ENCODE measurements around the gene SLC3A2.

The SLC3A2 gene

DNA sequence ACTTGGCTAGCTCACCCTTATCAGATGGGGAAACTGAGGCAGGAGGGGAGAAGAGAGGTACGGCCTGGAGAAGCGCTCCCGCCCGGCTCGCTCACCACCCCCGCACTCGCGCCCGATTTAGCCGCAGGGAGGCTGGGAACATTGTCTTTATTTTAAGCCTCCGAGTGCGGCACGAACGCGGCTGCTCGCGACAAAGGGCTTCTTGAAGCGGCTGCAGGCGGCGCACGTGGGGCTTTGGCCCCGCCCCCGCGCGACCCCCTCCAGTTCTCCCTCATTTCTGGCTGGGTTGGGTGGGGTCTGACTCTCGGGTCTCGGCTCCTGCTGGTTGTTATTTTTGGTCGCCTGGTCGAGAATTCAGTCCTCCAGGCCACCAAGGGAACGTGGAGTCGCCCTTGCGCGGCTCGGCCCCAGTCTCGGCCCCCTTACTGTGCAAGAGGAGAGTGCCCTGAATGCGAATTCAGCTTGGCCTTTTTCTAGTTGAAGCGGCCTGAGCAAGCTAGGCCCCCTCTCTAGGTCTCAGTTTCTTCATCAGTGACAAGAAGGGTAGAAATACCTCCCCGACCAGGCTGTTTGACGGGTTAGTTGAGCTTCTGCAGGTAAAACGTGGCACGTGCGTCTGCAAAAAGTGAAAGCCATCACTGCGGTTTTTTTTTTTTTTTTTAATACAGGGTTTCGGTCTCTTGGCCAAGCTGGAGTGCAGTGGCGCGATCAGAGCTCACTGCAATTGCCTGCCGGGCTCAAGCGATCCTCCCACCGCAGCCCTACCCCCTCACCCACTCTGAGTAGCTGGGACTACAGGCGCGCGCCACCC lies 43.1 kb downstream of the SLC3A2 start:
- H3K4me3 ChIP-seq (IDR thresholded peaks at IDR 0.05; ENCODE audit: insufficient read depth, low read depth, low read length): no peak overlapping the region
- H4K20me1 ChIP-seq (ENCODE audit: insufficient read depth): no peaks in the 10 kb centered on the region
- no peaks in the 10 kb centered on the region; the same call in 1 of the 2 replicates for H3K27me3 ChIP-seq (ENCODE audit: insufficient read depth, low read depth)
- no peak overlapping the region for H3K27ac ChIP-seq
- no peak overlapping the region for H3K4me2 ChIP-seq
- no peak overlapping the region for H2AFZ ChIP-seq (ENCODE audit: low read depth)
- H3K36me3 ChIP-seq (ENCODE audit: insufficient read depth): no peaks in the 10 kb centered on the region
- H3K9ac ChIP-seq: no peak overlapping the region
- H3K79me2 ChIP-seq (ENCODE audit: insufficient read depth, low read depth): no peaks in the 10 kb centered on the region
- no peaks in the 10 kb centered on the region for H3K4me1 ChIP-seq (ENCODE audit: low read depth, poor library complexity, severe bottlenecking)
- TF ChIP-seq, protein P1, sequence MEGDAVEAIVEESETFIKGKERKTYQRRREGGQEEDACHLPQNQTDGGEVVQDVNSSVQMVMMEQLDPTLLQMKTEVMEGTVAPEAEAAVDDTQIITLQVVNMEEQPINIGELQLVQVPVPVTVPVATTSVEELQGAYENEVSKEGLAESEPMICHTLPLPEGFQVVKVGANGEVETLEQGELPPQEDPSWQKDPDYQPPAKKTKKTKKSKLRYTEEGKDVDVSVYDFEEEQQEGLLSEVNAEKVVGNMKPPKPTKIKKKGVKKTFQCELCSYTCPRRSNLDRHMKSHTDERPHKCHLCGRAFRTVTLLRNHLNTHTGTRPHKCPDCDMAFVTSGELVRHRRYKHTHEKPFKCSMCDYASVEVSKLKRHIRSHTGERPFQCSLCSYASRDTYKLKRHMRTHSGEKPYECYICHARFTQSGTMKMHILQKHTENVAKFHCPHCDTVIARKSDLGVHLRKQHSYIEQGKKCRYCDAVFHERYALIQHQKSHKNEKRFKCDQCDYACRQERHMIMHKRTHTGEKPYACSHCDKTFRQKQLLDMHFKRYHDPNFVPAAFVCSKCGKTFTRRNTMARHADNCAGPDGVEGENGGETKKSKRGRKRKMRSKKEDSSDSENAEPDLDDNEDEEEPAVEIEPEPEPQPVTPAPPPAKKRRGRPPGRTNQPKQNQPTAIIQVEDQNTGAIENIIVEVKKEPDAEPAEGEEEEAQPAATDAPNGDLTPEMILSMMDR (conservative IDR thresholded peaks at IDR 0.05; ENCODE audit: low read depth, low read length): no peak

DNA sequence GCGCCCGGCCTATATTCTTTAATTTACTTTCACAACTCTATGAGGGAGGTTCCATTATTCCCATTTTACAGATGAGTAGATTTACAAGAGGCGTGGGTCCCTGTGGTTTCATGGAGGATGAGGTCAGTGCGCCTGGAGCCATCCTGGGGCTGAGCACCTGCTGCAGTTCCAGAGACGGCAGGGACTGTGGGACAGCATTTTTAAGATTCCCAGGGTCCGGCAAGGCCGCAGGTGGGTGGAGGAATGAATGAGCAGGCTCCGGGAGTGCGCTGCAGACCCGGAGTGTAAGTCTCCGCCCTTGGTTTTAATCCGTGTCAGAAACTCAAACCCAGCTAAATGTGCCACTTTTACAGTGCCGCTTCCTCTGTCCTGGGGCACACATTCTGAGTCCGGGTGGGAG lies 44.6 kb downstream of the SLC3A2 start:
- Histone ChIP-seq H3K79me2 (ENCODE audit: insufficient read depth, low read depth) (no peaks in the 10 kb centered on the region), H2AFZ (ENCODE audit: low read depth) (no peak overlapping the region), H3K27me3 (ENCODE audit: insufficient read depth, low read depth) (no peaks in the 10 kb centered on the region; the same call in 1 of the 2 replicates), H3K27ac (no peak overlapping the region), H3K9ac (no peak overlapping the region), H3K4me1 (ENCODE audit: low read depth, poor library complexity, severe bottlenecking) (no peaks in the 10 kb centered on the region), H3K4me2 (no peak overlapping the region), H4K20me1 (ENCODE audit: insufficient read depth) (no peaks in the 10 kb centered on the region), H3K4me3 (IDR thresholded peaks at IDR 0.05; ENCODE audit: insufficient read depth, low read depth, low read length) (no peak overlapping the region), H3K36me3 (ENCODE audit: insufficient read depth) (no peaks in the 10 kb centered on the region)
- TF ChIP-seq, protein P1 (conservative IDR thresholded peaks at IDR 0.05; ENCODE audit: low read depth, low read length): no peak

DNA sequence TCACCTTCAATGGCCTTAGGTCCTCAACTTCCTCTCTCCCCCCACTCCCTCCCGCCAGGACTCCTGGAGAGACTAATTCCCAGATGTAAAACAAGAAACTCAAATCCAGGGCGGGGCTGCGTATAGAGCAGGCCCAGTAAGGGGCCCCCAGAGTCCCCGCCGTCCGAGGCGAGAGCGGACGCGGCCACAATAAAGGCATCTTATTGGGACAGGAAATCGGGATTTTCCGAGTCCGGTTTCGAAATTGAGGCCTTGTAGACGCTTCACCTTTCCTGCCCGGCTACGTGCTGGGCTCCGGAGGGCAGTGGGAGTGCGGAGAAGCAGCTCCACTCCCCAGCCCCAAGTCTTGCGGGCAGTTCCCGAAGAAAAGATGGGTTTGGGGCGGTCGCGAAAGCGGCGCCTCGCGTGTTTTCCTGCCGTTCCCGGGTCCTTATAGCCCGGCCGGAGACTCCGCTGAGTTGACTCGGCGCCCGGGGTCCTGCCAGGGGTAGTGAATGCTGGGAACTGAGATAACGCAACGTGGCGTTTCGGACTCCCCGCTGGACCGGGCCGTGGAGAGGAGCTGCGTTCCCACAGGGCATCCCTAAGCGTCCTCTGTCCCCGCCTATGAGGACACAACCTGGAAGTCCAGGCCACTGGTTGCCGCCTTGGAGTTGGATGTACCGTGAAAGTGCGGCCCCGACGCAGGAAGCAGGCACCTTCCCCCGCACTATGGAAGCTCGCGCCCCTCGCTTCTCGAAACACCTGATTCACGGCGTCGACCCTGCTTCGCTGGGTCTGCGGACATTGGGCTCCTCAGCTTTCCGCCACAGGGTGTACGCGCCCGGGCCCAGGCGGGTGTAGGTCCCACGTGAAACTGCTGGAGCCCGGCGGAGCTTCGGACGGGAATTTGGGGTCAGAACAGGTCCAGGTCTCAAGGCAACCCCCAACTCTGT lies 45.3 kb downstream of the SLC3A2 start:
- H3K27me3 ChIP-seq (ENCODE audit: insufficient read depth, low read depth): no peaks in the 10 kb centered on the region; the same call in 1 of the 2 replicates
- TF ChIP-seq, protein P1 (conservative IDR thresholded peaks at IDR 0.05; ENCODE audit: low read depth, low read length): no peak

DNA sequence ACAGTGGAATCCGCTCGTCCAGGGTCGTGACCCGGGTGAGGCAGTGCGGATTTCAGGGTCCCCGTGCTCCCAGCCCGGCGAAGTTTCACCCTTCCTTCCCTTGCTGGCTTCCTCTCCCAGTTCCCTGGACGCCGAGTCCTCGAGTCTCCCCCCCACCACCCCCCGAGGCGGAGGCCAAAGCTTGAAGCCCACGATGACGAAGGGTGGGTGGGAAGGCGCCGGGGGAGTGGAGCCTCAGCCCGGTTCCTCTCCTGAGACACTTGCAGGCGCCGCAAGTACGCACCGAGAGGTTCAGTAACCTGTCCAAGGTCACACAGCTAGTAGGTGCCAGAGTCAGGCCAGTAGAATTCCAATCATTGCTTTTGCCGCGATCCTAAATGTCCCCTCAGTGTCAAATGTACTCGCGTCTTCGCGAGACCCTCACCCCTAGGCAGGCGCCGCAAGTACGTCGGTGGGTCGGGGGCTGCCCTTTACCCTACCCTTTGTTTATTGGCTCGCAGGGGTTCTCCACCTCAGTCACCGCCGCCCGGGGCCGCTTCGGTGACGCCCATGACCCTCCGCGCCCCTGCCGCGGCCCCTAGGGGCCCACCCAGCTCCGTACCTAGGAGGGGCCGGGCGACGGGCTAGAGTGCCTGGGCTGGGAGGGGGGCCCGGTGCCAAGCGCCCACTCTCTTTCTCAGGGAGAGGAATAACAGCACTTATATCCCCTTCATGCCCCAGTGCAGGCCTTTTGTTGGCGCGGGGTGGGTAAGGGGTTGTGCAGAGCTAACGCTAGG lies 46.2 kb downstream of the SLC3A2 start:
- H3K9ac ChIP-seq: no peak overlapping the region
- no peak overlapping the region for H2AFZ ChIP-seq (ENCODE audit: low read depth)
- H3K27ac ChIP-seq: no peak overlapping the region
- H3K79me2 ChIP-seq (ENCODE audit: insufficient read depth, low read depth): no peaks in the 10 kb centered on the region
- H3K4me1 ChIP-seq (ENCODE audit: low read depth, poor library complexity, severe bottlenecking): no peaks in the 10 kb centered on the region
- H3K27me3 ChIP-seq (ENCODE audit: insufficient read depth, low read depth): no peaks in the 10 kb centered on the region; the same call in 1 of the 2 replicates
- no peak overlapping the region for H3K4me2 ChIP-seq
- no peaks in the 10 kb centered on the region for H4K20me1 ChIP-seq (ENCODE audit: insufficient read depth)
- TF ChIP-seq, protein P1 (conservative IDR thresholded peaks at IDR 0.05; ENCODE audit: low read depth, low read length): no peak
- no peaks in the 10 kb centered on the region for H3K36me3 ChIP-seq (ENCODE audit: insufficient read depth)
- no peak overlapping the region for H3K4me3 ChIP-seq (IDR thresholded peaks at IDR 0.05; ENCODE audit: insufficient read depth, low read depth, low read length)

More for the DNA sequence above, 45.3 kb downstream of the SLC3A2 start:
- no peak overlapping the region for H3K4me3 ChIP-seq (IDR thresholded peaks at IDR 0.05; ENCODE audit: insufficient read depth, low read depth, low read length)
- H4K20me1 ChIP-seq (ENCODE audit: insufficient read depth): no peaks in the 10 kb centered on the region
- H3K36me3 ChIP-seq (ENCODE audit: insufficient read depth): no peaks in the 10 kb centered on the region
- H3K9ac ChIP-seq: no peak overlapping the region
- no peaks in the 10 kb centered on the region for H3K4me1 ChIP-seq (ENCODE audit: low read depth, poor library complexity, severe bottlenecking)
- no peak overlapping the region for H3K27ac ChIP-seq
- no peak overlapping the region for H2AFZ ChIP-seq (ENCODE audit: low read depth)
- no peak overlapping the region for H3K4me2 ChIP-seq
- no peaks in the 10 kb centered on the region for H3K79me2 ChIP-seq (ENCODE audit: insufficient read depth, low read depth)
